ENCODE results near the gene ERVK3-1.

ERVK3-1 gene

DNA sequence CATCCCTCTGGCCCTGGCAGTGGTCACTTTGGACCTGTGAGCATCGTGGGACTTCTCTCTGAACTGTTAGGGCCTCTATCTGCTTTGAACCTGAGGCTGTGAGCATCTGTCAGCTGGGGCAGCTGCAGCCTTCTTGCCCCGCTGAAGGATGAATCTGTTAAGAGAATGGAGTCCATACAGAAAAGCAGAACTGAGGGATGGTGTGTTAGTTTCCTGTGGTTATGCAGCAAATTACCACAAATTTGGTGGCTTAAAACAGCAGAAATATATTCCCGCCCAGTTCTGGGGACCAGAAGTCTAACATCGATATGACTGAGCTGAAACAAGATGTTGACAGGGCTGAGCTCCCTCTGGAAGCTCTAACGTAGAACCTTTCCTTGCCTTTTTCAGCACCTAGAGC, 59.0 kb downstream of the ERVK3-1 start:
- DNase-seq (ENCODE audit: low spot score): no peak

Data from HuH-7 (cell line).